Measurements from ENCODE around the gene ZBTB32.

The ZBTB32 gene

GRCh38 chr19:35731779-35732405 is 27.5 kb downstream of the ZBTB32 start:
- H3K36me3 ChIP-seq (ENCODE audit: control insufficient read depth in 2 of 2, insufficient read depth in 1 of 2, low read length in 2 of 2), result peaks cover 95 to 97% of the 10 kb centered on the region in 2 experiments

GRCh38 chr19:35732540-35733179 is 28.3 kb downstream of the ZBTB32 start:
- no peaks in the 10 kb centered on the region for H3K4me1 ChIP-seq (ENCODE audit: control insufficient read depth, insufficient read depth, low read length)
- peaks cover 95 to 97% of the 10 kb centered on the region in 2 experiments for H3K36me3 ChIP-seq (ENCODE audit: control insufficient read depth in 2 of 2, insufficient read depth in 1 of 2, low read length in 2 of 2)
- ChIA-PET POLR2A (interaction anchor here (1.5 to 13.6 kb wide), 3 partner anchors 5 to 16 kb away, joined by 7 to 204 read pairs (median 12); partner anchors contain the start of genes LIN37, PSENEN and U2AF1L4), CTCF (interaction anchor here (0.5 kb wide), 1 partner anchor 486 kb away, joined by 3 read pairs; no protein-coding TSS in a partner anchor)
- no peak overlapping the region for H3K27ac ChIP-seq (ENCODE audit: extremely low read depth, low read depth, low read length)
- no peak for TF ChIP-seq ZNF785 (tag by site-specific recombination; IDR thresholded peaks at IDR 0.05)
- no peak for TF ChIP-seq ZNF747 (tag by site-specific recombination; IDR thresholded peaks at IDR 0.05)
- TF ChIP-seq ZNF558 (tag by site-specific recombination; IDR thresholded peaks at IDR 0.05), result no peak
- no peak for TF ChIP-seq ZNF600 (tag by site-specific recombination; IDR thresholded peaks at IDR 0.05)
- TF ChIP-seq ZNF549 (tag by site-specific recombination; IDR thresholded peaks at IDR 0.05), result no peak
- TF ChIP-seq ZFP41 (tag by site-specific recombination; IDR thresholded peaks at IDR 0.05; ENCODE audit: borderline replicate concordance), result no peak
- TF ChIP-seq ZNF366 (tag by site-specific recombination; conservative IDR thresholded peaks at IDR 0.05), result no peak
- TF ChIP-seq ZNF701 (tag by site-specific recombination; IDR thresholded peaks at IDR 0.05), result no peak
- no peak for TF ChIP-seq ZNF2 (tag by site-specific recombination; IDR thresholded peaks at IDR 0.05)
- TF ChIP-seq ZFP37 (tag by site-specific recombination; IDR thresholded peaks at IDR 0.05), result no peak
- TF ChIP-seq ZNF837 (tag by site-specific recombination; IDR thresholded peaks at IDR 0.05), result no peak
- TF ChIP-seq SP7 (tag by site-specific recombination; IDR thresholded peaks at IDR 0.05), result no peak
- TF ChIP-seq ZNF670 (tag by site-specific recombination; IDR thresholded peaks at IDR 0.05; ENCODE audit: low read depth), result no peak
- no peak for TF ChIP-seq SETDB1 (IDR thresholded peaks at IDR 0.05; ENCODE audit: insufficient read length, low read length)
- no peak for TF ChIP-seq ZNF580 (tag by site-specific recombination; IDR thresholded peaks at IDR 0.05)
- no peak for TF ChIP-seq ZNF514 (tag by site-specific recombination; IDR thresholded peaks at IDR 0.05)
- no peak for TF ChIP-seq ZNF76 (tag by site-specific recombination; IDR thresholded peaks at IDR 0.05; ENCODE audit: borderline replicate concordance, low read depth)
- no peak for TF ChIP-seq PRDM6 (tag by site-specific recombination; IDR thresholded peaks at IDR 0.05)
- no peak for TF ChIP-seq OSR2 (tag by site-specific recombination; IDR thresholded peaks at IDR 0.05)
- no peak for TF ChIP-seq ZNF23 (tag by site-specific recombination; IDR thresholded peaks at IDR 0.05; ENCODE audit: borderline replicate concordance)
- no peaks in the 10 kb centered on the region for H3K9me3 ChIP-seq (ENCODE audit: control insufficient read depth, insufficient read depth, low read depth, low read length)
- H3K4me3 ChIP-seq (ENCODE audit: low read depth, low read length), result no peak overlapping the region

More at GRCh38 chr19:35731779-35732405, 27.5 kb downstream of the ZBTB32 start:
- Histone ChIP-seq H3K4me3 (ENCODE audit: low read depth, low read length) (no peak overlapping the region), H3K9me3 (ENCODE audit: control insufficient read depth, insufficient read depth, low read depth, low read length) (no peaks in the 10 kb centered on the region), H3K4me1 (ENCODE audit: control insufficient read depth, insufficient read depth, low read length) (no peaks in the 10 kb centered on the region), H3K27ac (ENCODE audit: extremely low read depth, low read depth, low read length) (no peak overlapping the region)
- ChIA-PET CTCF (interaction anchor here (0.5 kb wide), 1 partner anchor 487 kb away, joined by 3 read pairs; no protein-coding TSS in a partner anchor), POLR2A (interaction anchor here (0.5 to 13.6 kb wide), 4 partner anchors 6 to 90 kb away, joined by 4 to 204 read pairs (median 10); partner anchors contain the start of genes LIN37, PSENEN and U2AF1L4)
- TF ChIP-seq ZNF174 (tag by site-specific recombination; IDR thresholded peaks at IDR 0.05), result no peak
- TF ChIP-seq ZNF768 (tag by site-specific recombination; IDR thresholded peaks at IDR 0.05), result no peak
- peak; percentile 56 for TF ChIP-seq GLIS2 (tag by site-specific recombination; IDR thresholded peaks at IDR 0.05)
- peak; percentile 38; the same call in 1 of the 2 replicates for TF ChIP-seq GLIS1 (tag by site-specific recombination; IDR thresholded peaks at IDR 0.05)
- no peak for TF ChIP-seq ZNF324 (tag by site-specific recombination; IDR thresholded peaks at IDR 0.05)
- TF ChIP-seq ZNF274 (IDR thresholded peaks at IDR 0.05; ENCODE audit: low read length), result no peak
- TF ChIP-seq ZNF274 (tag by site-specific recombination; IDR thresholded peaks at IDR 0.05; ENCODE audit: borderline replicate concordance), result no peak

All from HEK293 (cell line).